HepG2 (cell line): ENCODE measurements around the gene ETFDH. TPM values are rescaled to one million over a fixed set of nuclear protein-coding genes. Genes with fewer than 3 reads are reported as not detected.

ENCODE experiments used
- ATF1 ChIP-seq: IDR thresholded peaks from 2 replicates; pipeline ENCODE4 v1.6.1; 2016; ENCODE audit warnings: mild to moderate bottlenecking, control low read depth
- DR1 ChIP-seq: sonication (generic); formaldehyde crosslinking; IDR thresholded peaks from 2 replicates; pipeline ENCODE4 v1.8.0; 2021; ENCODE audit warnings: mild to moderate bottlenecking, missing genetic modification reagents, inconsistent platforms
- FOXA1 ChIP-seq, 2 experiments: fragments of 450-650 bp in 1 of 2; sonication (generic) in 1 of 2; formaldehyde crosslinking in 1 of 2; IDR thresholded peaks; 2 replicates each; pipeline versions ENCODE4 v1.4.0 to v1.6.1; 2016 to 2020; ENCODE audit warnings: missing genetic modification reagents in 1 of 2
- HOXA9 ChIP-seq: sonication (generic); formaldehyde crosslinking; IDR thresholded peaks from 2 replicates; pipeline ENCODE4 v1.8.1; 2022; ENCODE audit warnings: missing genetic modification reagents, mild to moderate bottlenecking, moderate library complexity, borderline replicate concordance
- MXI1 ChIP-seq: IDR thresholded peaks from 3 replicates; pipeline ENCODE4 v1.6.1; 2012; ENCODE audit warnings: low read depth, low read length, inconsistent platforms, borderline replicate concordance
- NFIB ChIP-seq: sonication (generic); formaldehyde crosslinking; IDR thresholded peaks from 2 replicates; pipeline ENCODE4 v1.9.0; 2021; ENCODE audit warnings: missing genetic modification reagents, mild to moderate bottlenecking, borderline replicate concordance
- NR2F2 ChIP-seq: IDR thresholded peaks from 2 replicates; pipeline ENCODE4 v1.6.1; 2012; ENCODE audit warnings: low read depth, inconsistent platforms, borderline replicate concordance
- RAD21 ChIP-seq: fragments of 450-650 bp; formaldehyde crosslinking; IDR thresholded peaks from 2 replicates; pipeline ENCODE4 v1.5.0; 2020; ENCODE audit warnings: mild to moderate bottlenecking
- SAP130 ChIP-seq: IDR thresholded peaks from 2 replicates; pipeline ENCODE4 v1.6.1; 2016; ENCODE audit warnings: low read depth
- TOE1 ChIP-seq: sonication (generic); formaldehyde crosslinking; IDR thresholded peaks from 2 replicates; pipeline ENCODE4 v1.4.0; 2020; ENCODE audit warnings: mild to moderate bottlenecking, missing genetic modification reagents
- ZBTB38 ChIP-seq: sonication (generic); formaldehyde crosslinking; IDR thresholded peaks from 2 replicates; pipeline ENCODE4 v1.5.1; 2020; ENCODE audit warnings: mild to moderate bottlenecking, missing genetic modification reagents
- ZNF260 ChIP-seq: sonication (generic); formaldehyde crosslinking; IDR thresholded peaks from 2 replicates; pipeline ENCODE4 v1.4.0; 2020; ENCODE audit warnings: missing genetic modification reagents, low read depth, mild to moderate bottlenecking, borderline replicate concordance
- ZNF670 ChIP-seq: sonication (generic); formaldehyde crosslinking; IDR thresholded peaks from 2 replicates; pipeline ENCODE4 v1.8.0; 2022; ENCODE audit warnings: mild to moderate bottlenecking, missing genetic modification reagents, borderline replicate concordance
- ZNF749 ChIP-seq: sonication (generic); formaldehyde crosslinking; IDR thresholded peaks from 2 replicates; pipeline ENCODE4 v1.8.0; 2022; ENCODE audit warnings: mild to moderate bottlenecking, missing genetic modification reagents, moderate library complexity, borderline replicate concordance
- ZNF841 ChIP-seq: sonication (generic); formaldehyde crosslinking; IDR thresholded peaks from 2 replicates; pipeline ENCODE4 v1.8.1; 2023; ENCODE audit warnings: missing genetic modification reagents, borderline replicate concordance
- polyA plus RNA-seq, 8 experiments: library from polyadenylated mRNA; depleted of rRNA in 3 of 8; stranded (reverse) in 7 of 8; unstranded in 1 of 8; fragments of >200 nt; fragmentation: Illumina TruSeq in 4 of 8; extraction: Trizol in 4 of 8; gene quantifications; 2 replicates each; pipeline versions ENCODE4 v1.2.1 to v1.2.3, GENCODE V29; 2011 to 2016; ENCODE audit warnings: low read depth in 4 of 8, missing spikeins in 1 of 8, mixed read lengths in 1 of 8; ENCODE audit not compliant: insufficient read depth in 1 of 8
- total RNA-seq, 5 experiments: library from RNA; depleted of rRNA; stranded (reverse); fragments of >200 nt; fragmentation: Illumina TruSeq; extraction: Trizol; gene quantifications; 2 replicates each; pipeline ENCODE4 v1.2.3, GENCODE V29; 2016; ENCODE audit warnings: low read depth in 1 of 5
- TF ChIP-seq, protein P1 (sequence below): sonication (generic); formaldehyde crosslinking; IDR thresholded peaks from 2 replicates; pipeline ENCODE4 v1.5.1; 2020; ENCODE audit warnings: mild to moderate bottlenecking, missing genetic modification reagents, moderate library complexity
- TF ChIP-seq, protein P2 (sequence below): sonication (generic); formaldehyde crosslinking; IDR thresholded peaks from 2 replicates; pipeline ENCODE4 v1.4.0; 2020; ENCODE audit warnings: low read depth, missing genetic modification reagents
- TF ChIP-seq, protein P3 (sequence below): sonication (generic); formaldehyde crosslinking; IDR thresholded peaks from 2 replicates; pipeline ENCODE4 v1.4.0; 2020; ENCODE audit warnings: missing genetic modification reagents, borderline replicate concordance
- TF ChIP-seq, protein P4 (sequence below): IDR thresholded peaks from 2 replicates; pipeline ENCODE4 v1.6.1; 2012; ENCODE audit warnings: inconsistent platforms
- TF ChIP-seq, protein P5 (sequence below): sonication (generic); formaldehyde crosslinking; IDR thresholded peaks from 2 replicates; pipeline ENCODE4 v1.9.0; 2021; ENCODE audit warnings: missing genetic modification reagents, borderline replicate concordance

The ETFDH gene
- total and polyA plus RNA-seq, 2 of the 13 experiments (the other 11 are each of a cell fraction or from before 2014, with no cell fraction given): 14.7 to 17.8 TPM

DNA sequence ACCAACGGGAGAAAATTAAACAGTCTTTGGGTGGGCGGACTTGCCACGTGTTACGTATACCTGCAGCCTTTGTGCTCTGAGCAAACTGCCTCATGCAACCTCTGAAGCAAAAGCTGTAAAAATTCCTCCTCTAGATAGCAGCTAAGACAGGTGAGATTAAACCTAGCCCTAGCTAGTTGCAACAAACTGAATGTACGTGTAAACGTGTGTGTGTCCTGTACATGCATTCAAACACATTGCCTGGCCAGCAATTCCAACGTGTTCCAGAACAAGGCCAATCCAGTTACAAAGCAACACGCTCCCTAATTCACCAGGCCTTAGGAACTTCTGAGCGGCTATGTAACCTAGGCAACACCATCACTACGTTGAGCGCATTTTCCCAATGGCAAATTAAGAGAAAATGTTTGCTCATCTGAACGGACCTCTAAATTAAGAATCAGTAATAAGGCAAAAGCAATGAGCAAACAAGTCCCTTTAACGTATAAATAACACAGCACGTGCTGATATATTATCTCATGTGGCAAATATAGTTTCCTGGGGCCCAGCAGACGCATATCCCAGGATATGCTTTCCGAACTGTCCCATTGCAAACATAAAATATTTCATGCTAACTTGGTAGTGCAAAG lies 50.3 kb downstream of the ETFDH start (continued):
- TF ChIP-seq HOXA9 (CRISPR knock-in tag) (0 out of 2 replicates have a peak, but pooled peaks have one; percentile 3), FOXA1 (IDR thresholded peaks at IDR 0.05) (no peak), FOXA1 (CRISPR knock-in tag; IDR thresholded peaks at IDR 0.05) (no peak), DR1 (no peak), NFIB (no peak), MXI1 (0 out of 3 replicates have a peak, but pooled peaks have one; percentile 35), ZBTB38 (CRISPR knock-in tag) (no peak), ZNF749 (no peak), RAD21 (CRISPR knock-in tag) (no peak), ZNF841 (CRISPR knock-in tag) (no peak), ZNF670 (CRISPR knock-in tag) (0 out of 2 replicates have a peak, but pooled peaks have one; percentile 39), NR2F2 (no peak), TOE1 (CRISPR knock-in tag) (no peak), ZNF260 (CRISPR knock-in tag) (no peak), ATF1 (CRISPR knock-in tag) (no peak), SAP130 (peak; percentile 80)
- TF ChIP-seq, protein P1, sequence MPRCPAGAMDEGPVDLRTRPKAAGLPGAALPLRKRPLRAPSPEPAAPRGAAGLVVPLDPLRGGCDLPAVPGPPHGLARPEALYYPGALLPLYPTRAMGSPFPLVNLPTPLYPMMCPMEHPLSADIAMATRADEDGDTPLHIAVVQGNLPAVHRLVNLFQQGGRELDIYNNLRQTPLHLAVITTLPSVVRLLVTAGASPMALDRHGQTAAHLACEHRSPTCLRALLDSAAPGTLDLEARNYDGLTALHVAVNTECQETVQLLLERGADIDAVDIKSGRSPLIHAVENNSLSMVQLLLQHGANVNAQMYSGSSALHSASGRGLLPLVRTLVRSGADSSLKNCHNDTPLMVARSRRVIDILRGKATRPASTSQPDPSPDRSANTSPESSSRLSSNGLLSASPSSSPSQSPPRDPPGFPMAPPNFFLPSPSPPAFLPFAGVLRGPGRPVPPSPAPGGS: no peak
- TF ChIP-seq, protein P2, sequence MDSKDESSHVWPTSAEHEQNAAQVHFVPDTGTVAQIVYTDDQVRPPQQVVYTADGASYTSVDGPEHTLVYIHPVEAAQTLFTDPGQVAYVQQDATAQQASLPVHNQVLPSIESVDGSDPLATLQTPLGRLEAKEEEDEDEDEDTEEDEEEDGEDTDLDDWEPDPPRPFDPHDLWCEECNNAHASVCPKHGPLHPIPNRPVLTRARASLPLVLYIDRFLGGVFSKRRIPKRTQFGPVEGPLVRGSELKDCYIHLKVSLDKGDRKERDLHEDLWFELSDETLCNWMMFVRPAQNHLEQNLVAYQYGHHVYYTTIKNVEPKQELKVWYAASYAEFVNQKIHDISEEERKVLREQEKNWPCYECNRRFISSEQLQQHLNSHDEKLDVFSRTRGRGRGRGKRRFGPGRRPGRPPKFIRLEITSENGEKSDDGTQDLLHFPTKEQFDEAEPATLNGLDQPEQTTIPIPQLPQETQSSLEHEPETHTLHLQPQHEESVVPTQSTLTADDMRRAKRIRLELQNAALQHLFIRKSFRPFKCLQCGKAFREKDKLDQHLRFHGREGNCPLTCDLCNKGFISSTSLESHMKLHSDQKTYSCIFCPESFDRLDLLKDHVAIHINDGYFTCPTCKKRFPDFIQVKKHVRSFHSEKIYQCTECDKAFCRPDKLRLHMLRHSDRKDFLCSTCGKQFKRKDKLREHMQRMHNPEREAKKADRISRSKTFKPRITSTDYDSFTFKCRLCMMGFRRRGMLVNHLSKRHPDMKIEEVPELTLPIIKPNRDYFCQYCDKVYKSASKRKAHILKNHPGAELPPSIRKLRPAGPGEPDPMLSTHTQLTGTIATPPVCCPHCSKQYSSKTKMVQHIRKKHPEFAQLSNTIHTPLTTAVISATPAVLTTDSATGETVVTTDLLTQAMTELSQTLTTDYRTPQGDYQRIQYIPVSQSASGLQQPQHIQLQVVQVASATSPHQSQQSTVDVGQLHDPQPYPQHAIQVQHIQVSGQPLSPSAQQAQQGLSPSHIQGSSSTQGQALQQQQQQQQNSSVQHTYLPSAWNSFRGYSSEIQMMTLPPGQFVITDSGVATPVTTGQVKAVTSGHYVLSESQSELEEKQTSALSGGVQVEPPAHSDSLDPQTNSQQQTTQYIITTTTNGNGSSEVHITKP (CRISPR knock-in tag): no peak
- TF ChIP-seq, protein P3, sequence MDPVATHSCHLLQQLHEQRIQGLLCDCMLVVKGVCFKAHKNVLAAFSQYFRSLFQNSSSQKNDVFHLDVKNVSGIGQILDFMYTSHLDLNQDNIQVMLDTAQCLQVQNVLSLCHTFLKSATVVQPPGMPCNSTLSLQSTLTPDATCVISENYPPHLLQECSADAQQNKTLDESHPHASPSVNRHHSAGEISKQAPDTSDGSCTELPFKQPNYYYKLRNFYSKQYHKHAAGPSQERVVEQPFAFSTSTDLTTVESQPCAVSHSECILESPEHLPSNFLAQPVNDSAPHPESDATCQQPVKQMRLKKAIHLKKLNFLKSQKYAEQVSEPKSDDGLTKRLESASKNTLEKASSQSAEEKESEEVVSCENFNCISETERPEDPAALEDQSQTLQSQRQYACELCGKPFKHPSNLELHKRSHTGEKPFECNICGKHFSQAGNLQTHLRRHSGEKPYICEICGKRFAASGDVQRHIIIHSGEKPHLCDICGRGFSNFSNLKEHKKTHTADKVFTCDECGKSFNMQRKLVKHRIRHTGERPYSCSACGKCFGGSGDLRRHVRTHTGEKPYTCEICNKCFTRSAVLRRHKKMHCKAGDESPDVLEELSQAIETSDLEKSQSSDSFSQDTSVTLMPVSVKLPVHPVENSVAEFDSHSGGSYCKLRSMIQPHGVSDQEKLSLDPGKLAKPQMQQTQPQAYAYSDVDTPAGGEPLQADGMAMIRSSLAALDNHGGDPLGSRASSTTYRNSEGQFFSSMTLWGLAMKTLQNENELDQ (CRISPR knock-in tag): no peak
- TF ChIP-seq, protein P4, sequence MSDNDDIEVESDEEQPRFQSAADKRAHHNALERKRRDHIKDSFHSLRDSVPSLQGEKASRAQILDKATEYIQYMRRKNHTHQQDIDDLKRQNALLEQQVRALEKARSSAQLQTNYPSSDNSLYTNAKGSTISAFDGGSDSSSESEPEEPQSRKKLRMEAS: peak; percentile 71
- TF ChIP-seq, protein P5, sequence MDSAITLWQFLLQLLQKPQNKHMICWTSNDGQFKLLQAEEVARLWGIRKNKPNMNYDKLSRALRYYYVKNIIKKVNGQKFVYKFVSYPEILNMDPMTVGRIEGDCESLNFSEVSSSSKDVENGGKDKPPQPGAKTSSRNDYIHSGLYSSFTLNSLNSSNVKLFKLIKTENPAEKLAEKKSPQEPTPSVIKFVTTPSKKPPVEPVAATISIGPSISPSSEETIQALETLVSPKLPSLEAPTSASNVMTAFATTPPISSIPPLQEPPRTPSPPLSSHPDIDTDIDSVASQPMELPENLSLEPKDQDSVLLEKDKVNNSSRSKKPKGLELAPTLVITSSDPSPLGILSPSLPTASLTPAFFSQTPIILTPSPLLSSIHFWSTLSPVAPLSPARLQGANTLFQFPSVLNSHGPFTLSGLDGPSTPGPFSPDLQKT (CRISPR knock-in tag): no peak
